GM10847 (cell line): Measurements from ENCODE around the gene GMEB2.

Source experiments
- POLR2A ChIP-seq: IDR thresholded peaks from 2 replicates; pipeline ENCODE4 v1.6.1; 2011; ENCODE audit not compliant: insufficient read length; ENCODE audit errors: extremely low read depth

GMEB2 gene

DNA sequence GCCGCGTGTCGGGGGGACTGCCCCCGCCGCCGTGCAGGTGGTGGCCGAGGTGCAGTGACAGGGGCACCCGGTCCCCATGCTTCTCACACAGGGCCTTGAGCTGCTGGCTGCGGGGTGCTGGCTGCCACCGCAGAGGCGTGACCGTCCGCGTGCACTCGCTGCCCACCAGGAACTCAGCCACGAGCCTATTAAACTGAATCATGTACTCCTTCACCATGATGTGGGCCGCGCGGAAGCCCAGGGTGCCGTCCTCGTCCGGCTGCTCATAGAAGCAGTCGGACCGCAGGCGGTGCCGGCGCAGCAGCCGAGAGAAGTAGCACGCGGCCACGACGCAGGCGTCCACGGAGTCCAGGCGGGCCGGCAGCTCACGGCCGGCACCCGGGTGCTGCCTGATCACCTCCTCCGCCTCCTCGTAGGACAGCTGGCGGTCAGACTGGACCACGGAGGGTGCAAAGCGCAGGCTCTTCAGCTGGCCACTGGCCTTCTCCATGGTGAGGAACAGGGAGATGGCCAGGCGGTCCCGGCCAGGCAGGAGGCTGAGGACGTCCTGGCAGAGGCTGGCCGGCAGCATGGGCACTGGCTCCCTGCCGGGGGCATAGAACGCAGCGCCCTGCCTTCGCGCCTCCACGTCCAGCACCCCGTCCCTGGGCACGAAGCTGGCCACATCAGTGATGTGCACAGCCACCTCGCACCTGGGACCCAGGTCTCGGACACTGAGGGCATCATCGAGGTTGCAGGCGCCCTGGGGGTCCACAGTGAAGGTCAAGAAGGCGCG lies 62.7 kb downstream of the GMEB2 start:
- TF ChIP-seq POLR2A = no peak

DNA sequence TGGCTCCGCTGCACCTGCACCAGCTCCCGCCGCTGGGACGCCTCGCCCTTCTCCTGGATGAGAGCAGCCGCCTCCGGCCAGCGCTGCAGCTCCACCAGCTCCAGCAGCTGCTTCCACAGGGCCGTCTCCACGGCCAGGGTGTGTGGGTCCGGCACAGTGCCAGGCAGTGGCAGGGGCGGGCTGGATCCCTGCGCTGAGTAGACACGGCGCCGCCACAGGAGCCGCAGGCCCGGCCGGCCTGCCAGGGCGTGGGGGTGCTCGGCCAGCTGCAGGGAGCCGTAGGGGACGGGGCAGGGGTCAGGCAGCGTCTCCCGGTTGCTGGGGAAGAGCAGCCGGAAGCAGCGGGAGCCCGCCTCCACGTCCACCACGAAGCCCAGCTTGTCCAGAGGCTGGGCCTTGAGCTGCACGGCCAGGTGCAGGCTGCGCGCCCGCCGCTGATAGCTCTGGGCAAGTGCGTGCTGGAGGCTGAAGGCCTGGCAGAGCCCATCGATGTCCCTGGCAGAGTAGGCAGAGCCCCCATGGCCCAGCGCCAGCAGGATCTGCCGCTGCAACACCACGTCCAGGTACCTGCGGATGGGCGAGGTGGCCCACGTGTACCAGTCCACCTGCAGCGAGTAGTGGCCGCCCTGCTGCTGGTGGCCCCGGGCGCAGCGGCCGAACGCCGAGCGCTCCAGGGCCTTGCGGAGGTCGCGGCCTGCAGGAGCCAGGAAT lies 63.5 kb downstream of the GMEB2 start:
- no peak for TF ChIP-seq POLR2A

DNA sequence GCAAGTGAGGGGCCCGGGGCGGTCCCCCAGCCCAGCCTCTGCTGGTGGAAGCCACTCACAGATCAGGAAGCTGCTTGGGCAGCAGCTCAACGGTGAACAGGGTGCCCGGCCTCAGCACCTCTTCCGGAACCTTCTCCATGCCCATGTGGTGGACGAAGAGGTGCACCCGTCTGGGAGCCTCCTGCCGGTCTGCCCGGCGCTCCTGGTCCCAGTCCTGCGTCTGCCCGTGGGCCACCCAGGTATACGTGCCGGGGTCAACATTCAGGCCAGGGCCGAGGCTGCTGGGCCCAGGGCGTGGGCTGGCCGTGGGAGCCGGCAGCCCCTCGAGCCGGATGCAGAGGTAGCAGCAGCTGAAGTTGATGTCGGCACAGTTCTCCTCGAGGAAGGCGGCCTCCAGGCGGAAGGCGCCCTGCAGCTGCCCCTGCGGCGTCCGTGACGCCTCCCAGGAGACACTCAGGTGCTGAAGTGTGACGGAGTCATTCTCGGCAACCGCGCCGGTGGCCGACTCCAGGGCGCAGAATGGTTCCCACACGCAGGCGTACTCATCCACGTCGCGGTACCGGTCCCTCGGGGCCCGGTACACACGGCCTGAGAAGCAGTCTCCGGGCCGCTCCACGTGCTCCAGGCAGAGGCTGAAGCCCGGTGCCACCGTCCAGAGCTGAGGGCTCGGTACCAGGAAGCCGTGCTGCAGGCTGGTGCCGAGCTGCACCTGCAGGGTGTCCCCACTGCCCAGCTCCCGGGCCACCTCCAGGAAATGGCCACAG lies 64.3 kb downstream of the GMEB2 start:
- TF ChIP-seq POLR2A = no peak

DNA sequence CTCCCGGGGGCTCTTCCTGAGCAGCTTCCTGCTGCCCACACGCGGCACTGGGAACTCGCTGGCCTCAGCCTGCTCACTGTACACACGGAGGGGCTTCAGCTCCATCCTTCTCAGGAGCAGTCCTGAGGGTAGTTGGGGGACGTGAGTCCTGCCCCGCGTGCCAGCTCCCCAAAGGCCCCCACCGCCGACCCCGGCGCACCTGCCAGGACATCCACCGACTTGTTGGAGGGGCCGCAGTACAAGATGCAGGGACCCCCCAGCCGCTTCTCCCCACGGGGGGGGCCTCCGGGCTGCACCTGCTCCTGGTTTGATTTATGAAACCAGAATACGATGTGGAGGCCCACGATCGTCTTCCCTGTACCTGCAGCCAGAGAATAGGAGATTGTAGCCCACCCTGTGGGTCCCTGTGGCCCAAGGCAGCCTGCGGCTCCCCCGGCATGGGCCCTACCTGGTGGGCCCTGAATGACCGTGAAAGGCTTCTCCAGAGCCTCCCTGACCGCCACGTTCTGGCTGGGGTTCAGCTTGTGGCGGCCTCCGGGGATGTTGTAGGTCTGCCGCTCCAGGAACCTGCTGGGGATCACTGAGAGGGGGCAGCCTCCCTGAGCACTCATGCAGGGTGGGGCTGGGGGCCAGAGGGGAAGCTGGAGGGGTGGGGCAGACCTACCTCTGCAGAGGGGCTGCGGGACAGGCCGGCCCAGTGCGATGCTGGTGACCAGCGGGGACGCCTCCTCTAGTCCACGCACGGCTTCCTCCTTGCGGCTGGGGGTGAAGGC lies 65.1 kb downstream of the GMEB2 start:
- no peak for TF ChIP-seq POLR2A

DNA sequence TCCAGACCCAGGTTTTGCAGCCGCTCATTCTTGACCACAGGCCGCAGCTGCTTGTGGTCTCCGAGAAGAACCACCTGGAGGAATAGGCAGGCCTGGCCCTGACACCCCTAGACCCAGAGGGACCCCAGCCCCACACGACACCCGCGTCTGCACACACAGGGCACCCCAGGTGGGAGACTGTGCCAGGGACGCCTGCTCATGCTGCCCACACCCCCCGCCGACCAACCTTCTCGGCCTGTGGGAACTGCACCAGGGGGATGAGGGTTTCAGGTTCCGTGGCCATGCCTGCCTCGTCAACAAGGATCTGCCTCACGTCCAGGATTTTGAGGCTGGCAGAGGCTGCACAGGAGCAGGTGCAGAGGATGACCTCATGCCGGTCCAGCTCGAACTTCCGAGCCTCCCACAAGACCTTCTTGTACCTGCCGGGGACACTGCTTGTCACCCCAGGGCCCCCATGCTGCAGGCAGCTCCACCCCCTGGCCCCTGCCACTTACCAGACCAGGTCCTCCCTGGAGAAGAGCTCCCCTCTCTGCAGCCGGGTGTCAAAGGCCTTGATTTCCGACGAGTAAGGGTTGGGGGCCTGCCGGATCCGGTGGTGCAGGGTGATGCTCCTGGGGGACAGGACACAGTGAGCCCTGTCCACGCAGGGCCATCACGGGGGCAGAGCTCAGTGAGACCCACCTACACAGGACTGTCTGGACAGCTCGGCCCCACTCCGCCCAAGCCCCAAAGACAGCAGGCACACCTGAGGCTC lies 65.9 kb downstream of the GMEB2 start:
- no peak for TF ChIP-seq POLR2A

DNA sequence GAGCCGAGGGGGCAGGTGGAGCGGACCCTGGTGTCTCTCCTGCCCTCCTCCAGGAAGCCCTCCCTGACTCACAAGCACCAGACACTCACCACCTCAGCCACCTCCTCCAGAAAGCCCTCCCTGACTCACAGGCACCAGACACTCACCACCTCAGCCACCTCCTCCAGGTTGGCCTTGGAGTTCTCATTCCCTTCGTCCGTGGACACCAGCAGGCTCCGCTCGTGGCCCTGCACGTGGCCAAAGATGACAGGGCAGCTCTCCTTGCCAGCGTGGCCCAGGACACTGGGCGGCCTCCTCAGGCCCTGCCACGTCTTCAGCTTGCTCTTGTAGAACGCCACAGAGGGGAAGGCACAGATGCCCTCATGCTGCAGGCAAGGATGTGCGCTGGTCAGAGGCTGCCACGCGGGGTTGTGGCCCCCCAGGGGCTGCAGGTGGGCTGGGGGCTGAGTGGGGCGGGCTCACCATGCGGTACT lies 66.5 kb downstream of the GMEB2 start:
- TF ChIP-seq POLR2A = no peak

DNA sequence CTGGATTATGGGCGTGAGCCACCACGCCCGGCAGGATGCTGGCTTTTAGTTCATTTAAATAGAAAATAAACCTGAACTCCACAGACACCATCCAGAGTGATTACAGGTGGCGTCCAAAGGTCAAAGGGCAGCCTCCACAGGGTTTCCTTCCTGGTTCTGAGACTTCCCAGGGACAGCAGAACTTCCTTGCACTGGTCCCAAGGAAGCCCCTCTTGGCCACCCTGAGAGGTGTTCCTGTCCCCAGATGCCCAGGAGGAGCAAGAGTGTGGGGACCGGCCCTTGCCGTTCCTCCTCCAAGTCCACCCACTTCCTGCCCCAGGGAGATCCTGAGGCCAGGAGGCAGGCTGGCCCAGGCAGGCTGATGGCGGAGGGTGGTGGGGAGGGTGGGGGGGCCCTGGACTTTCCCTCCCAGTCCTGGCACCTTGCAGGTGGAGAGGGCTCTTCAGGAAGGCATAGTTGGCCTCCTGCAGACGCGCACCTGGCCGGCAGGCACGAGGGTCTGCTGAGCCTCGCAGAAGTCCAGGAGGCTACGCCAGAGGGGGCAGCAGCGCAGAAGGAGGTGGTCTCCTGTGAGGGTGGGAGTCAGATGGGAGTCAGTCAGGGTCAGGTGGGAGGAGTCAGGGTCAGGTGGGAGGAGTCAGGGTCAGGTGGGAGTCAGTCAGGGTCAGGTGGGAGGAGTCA lies 68.0 kb downstream of the GMEB2 start:
- no peak for TF ChIP-seq POLR2A

DNA sequence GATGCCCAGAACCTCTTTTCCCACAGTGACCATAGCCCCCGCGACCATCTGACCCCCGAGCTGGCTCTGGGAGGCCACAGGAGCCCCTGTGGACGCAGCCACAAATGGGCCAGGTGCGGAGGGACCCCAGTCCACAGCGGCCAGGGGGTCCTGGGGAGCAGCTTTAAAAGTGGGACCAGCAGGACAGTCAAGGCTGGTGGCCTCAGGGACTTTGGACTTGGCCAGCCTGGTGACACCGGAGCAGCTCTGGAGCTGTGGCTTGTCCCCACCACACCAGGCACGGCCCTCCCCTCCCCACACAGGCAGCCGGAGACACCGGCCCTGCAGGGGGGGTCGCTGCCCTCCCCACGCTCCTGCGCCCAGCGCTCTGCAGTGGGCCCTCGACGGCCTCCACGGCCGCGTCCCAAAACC lies 69.4 kb downstream of the GMEB2 start:
- no peak for TF ChIP-seq POLR2A

DNA sequence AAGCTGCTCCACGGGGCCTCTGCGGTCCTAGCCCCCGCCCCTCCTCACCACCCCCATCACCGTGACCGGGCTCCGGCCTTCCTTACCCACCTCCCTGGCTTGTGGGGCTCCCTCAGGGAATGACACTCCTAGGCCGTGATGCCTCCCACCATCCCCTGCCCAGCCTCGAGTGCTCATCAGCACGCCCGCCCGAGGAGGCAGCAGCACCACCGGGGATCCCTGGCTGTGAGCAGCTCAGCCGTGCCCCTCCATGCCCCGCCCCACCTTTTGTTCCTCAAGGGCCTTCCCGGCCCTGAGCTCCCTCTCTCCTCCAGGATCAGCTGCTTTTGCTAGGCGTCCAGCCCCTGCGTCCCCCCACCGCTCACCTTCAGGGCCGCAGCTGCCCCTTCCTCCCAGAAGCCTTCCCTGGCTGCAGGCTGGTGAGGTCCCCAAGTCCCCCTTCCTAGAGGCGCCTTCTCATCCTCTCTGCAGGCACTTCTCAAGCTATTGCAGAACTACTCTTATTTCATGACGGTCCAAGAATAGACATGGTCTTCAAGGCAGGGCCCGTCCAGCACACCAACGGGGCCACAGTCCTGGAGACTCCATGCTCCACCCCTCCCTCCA lies 69.9 kb downstream of the GMEB2 start:
- TF ChIP-seq POLR2A = no peak

DNA sequence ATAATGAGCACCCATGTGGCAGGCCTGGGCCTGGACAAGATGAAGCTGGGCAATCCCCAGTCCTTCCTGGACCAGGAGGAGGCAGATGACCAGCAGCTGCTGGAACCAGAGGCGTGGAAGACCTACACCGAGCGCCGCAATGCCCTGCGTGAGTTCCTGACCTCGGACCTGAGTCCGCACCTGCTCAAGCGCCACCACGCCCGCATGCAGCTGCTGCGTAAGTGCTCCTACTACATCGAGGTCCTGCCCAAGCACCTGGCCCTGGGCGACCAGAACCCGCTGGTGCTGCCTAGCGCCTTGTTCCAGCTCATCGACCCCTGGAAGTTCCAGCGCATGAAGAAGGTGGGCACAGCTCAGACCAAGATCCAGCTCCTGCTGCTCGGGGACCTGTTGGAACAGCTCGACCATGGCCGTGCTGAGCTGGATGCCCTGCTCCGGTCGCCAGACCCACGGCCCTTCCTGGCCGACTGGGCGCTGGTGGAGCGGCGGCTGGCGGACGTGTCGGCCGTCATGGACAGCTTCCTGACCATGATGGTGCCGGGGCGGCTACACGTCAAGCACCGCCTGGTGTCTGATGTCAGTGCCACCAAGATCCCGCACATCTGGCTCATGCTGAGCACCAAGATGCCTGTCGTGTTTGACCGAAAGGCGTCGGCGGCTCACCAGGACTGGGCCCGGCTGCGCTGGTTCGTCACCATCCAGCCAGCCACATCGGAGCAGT lies 71.1 kb downstream of the GMEB2 start:
- TF ChIP-seq POLR2A = no peak

DNA sequence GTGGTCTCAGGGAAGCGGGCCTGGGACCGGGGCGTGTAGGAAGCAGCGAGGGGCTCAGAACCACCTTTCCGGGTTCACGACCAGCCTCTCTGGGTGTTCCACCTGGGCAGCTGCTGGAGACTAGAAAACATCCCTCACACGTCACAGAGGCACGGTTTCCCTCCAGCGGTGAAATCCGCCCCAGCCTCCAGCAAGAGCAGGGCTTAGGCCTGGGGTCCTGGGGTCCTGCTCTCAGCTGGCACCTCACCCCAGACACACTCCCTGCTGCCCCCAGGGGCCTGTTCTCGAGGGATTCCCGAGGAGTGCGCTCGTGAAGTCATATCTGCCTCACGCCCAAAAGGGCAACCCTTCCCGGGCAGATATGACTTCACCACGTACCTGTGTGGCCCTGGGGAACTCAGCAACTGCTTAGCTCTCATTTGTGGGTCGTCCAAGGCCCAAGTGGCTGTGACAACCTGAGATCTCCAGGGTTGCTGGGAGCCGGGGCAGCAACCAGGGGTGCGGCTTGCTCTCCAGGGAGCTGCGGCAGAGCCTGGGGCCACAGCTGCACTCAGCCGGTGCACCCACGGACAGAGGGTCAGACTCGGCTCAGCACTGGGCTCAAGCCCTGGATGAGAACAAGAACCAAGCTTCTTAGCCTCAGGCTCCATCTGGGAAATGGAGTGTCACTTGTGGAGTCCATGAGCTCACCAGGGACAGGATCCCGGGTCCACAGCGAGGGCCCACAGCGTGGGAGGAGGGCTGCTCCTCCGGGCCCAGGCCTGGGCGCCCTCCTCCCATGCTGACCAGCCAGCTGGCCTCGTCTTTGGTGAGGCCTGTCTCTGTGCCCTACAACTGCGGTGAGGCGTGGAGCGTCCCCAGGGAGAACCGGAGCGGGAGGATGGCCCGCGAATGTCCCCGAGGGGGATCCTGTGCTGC lies 72.3 kb downstream of the GMEB2 start:
- TF ChIP-seq POLR2A = no peak

DNA sequence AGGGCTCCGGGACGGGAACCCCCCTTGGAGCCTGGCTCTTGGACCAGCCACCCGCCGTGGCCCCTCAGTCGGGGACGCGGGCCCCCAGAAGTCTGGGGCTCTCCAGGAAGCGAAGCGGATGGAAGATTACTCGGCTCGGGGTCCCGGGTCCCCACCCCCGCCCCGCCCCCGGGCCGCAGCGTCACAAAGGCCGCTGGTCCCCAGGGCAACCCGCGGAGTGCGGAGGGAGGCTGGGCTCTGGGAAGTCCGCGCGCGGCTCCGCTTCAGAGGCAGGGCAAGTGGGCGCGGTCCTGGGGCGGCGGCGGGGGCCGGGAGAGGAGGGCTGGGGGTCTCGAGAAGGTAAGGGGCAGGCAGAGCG lies 73.0 kb downstream of the GMEB2 start, which contains the start of gene FNDC11:
Gene FNDC11, plus strand, starts transcription at position 227 of the 358 bp plus-strand sequence. CDS start 1,505 bp downstream, outside the sequence.
- TF ChIP-seq POLR2A = no peak
